Esophagus squamous epithelium (tissue), 4 donors: ENCODE data around the gene TMEM81.

Source experiments
- POLR2A ChIP-seq, 4 donors: fragments of 450-650 bp; IDR thresholded peaks; one replicate each; pipeline ENCODE4 v1.6.1; 2017; ENCODE audit warnings: antibody characterized with exemption in 4 of 4, mild to moderate bottlenecking in 4 of 4, moderate library complexity in 3 of 4
- TF ChIP-seq, protein P1 (sequence below), 6 experiments: fragments of 450-650 bp in 4 of 6; fragments of 200-600 bp in 2 of 6; sonication (generic) in 2 of 6; IDR thresholded peaks; one replicate each; pipeline ENCODE4 v1.5.1; 2016 to 2019; ENCODE audit warnings: antibody characterized with exemption in 6 of 6, mild to moderate bottlenecking in 4 of 6, moderate library complexity in 4 of 6

DNA sequence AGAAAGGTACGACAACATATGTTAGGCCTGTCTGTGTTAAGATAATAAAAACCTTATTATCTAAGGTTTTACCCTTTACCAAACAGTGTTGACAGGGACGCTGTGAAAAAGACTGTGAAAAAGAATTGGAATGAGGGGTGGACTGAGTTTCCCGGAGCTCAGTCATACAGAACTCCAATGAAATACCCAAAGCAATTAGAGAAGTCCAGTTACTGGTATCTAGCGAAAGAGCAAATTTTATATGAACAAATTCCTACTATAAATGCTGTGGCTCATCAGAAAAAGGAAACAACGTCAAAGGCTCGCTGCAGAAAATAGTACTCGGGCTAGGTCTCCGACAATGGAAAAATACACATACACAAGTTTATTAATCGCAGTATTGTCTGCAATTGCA is 38.2 kb upstream of the TMEM81 start:
- TF ChIP-seq POLR2A (IDR thresholded peaks at IDR 0.05): no peak
- TF ChIP-seq, protein P1, sequence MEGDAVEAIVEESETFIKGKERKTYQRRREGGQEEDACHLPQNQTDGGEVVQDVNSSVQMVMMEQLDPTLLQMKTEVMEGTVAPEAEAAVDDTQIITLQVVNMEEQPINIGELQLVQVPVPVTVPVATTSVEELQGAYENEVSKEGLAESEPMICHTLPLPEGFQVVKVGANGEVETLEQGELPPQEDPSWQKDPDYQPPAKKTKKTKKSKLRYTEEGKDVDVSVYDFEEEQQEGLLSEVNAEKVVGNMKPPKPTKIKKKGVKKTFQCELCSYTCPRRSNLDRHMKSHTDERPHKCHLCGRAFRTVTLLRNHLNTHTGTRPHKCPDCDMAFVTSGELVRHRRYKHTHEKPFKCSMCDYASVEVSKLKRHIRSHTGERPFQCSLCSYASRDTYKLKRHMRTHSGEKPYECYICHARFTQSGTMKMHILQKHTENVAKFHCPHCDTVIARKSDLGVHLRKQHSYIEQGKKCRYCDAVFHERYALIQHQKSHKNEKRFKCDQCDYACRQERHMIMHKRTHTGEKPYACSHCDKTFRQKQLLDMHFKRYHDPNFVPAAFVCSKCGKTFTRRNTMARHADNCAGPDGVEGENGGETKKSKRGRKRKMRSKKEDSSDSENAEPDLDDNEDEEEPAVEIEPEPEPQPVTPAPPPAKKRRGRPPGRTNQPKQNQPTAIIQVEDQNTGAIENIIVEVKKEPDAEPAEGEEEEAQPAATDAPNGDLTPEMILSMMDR (IDR thresholded peaks at IDR 0.05): no peak
